ENCODE data around the gene RHOBTB3. TPM values are rescaled to one million over a fixed set of nuclear protein-coding genes. Genes with fewer than 3 reads are reported as not detected.

The RHOBTB3 gene
- total and polyA plus RNA-seq, 2 donors (not counting 1 experiment from before 2014, with no cell fraction given), result 337 to 338 TPM

DNA sequence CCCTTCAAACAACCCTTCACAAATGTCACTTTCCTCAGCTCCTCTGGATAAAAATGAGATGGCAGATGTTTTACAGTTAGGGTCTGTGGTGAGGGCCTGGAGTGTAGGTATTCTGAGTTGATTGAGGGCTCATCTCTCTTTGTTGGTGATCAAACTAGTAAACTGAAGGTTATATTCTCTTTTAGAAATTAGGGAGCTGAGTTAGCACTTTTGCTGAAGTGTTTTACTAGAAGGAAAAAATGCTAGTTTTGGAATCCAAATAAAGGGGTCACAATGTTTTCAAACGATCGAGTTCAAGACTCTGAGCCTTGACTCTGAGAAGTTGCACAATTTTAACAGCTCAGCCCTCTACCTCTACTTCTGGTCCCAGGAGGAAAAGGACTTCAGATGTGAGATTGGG is 23.4 kb downstream of the RHOBTB3 start:
- no peak overlapping the region for H3K4me2 ChIP-seq (ENCODE audit: extremely low read depth, insufficient read depth, low read length)
- no peaks in the 10 kb centered on the region for H4K20me1 ChIP-seq (ENCODE audit: control insufficient read depth, extremely low read depth, insufficient read depth, low read length)
- DNase-seq (ENCODE audit: low read depth in 2 of 2), result no peak
- no peak overlapping the region for H3K27ac ChIP-seq (ENCODE audit: insufficient read depth, low read length)
- peaks cover 14% of the 10 kb centered on the region for H3K79me2 ChIP-seq (ENCODE audit: control insufficient read depth, insufficient read depth, low read length)
- no peak overlapping the region for H3K4me3 ChIP-seq (replicated peaks in 1 of 4; ENCODE audit: control extremely low read depth in 1 of 4, insufficient read depth in 1 of 4, low read depth in 3 of 4, low read length in 4 of 4)
- no peaks in the 10 kb centered on the region for H3K27me3 ChIP-seq (ENCODE audit: control insufficient read depth, insufficient read depth, low read length)
- no peak overlapping the region for H2AFZ ChIP-seq (ENCODE audit: low read length)
- peaks cover 10% of the 10 kb centered on the region for H3K4me1 ChIP-seq (ENCODE audit: control insufficient read depth, extremely low read depth, insufficient read depth, low read length)
- H3K9ac ChIP-seq (ENCODE audit: insufficient read depth, low read length), result no peak overlapping the region
- TF ChIP-seq EZH2 (IDR thresholded peaks at IDR 0.05; ENCODE audit: low read length, missing control alignments), result no peak
- TF ChIP-seq, protein P1, sequence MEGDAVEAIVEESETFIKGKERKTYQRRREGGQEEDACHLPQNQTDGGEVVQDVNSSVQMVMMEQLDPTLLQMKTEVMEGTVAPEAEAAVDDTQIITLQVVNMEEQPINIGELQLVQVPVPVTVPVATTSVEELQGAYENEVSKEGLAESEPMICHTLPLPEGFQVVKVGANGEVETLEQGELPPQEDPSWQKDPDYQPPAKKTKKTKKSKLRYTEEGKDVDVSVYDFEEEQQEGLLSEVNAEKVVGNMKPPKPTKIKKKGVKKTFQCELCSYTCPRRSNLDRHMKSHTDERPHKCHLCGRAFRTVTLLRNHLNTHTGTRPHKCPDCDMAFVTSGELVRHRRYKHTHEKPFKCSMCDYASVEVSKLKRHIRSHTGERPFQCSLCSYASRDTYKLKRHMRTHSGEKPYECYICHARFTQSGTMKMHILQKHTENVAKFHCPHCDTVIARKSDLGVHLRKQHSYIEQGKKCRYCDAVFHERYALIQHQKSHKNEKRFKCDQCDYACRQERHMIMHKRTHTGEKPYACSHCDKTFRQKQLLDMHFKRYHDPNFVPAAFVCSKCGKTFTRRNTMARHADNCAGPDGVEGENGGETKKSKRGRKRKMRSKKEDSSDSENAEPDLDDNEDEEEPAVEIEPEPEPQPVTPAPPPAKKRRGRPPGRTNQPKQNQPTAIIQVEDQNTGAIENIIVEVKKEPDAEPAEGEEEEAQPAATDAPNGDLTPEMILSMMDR (conservative IDR thresholded peaks at IDR 0.05 in 1 of 2, IDR thresholded peaks at IDR 0.05 in 1 of 2; ENCODE audit: low read depth in 1 of 2, low read length in 2 of 2), result no peak
- peaks cover 21% of the 10 kb centered on the region for H3K36me3 ChIP-seq (ENCODE audit: control insufficient read depth, insufficient read depth, low read length)
- H3K9me3 ChIP-seq (ENCODE audit: control insufficient read depth, insufficient read depth, low read depth, low read length), result no peaks in the 10 kb centered on the region

GRCh38 chr5:95759005-95759404 is 27.9 kb downstream of the RHOBTB3 start:
- H3K79me2 ChIP-seq (ENCODE audit: control insufficient read depth, insufficient read depth, low read length), result peaks cover 2% of the 10 kb centered on the region
- no peaks in the 10 kb centered on the region for H3K9me3 ChIP-seq (ENCODE audit: control insufficient read depth, insufficient read depth, low read depth, low read length)
- H3K27me3 ChIP-seq (ENCODE audit: control insufficient read depth, insufficient read depth, low read length), result no peaks in the 10 kb centered on the region
- DNase-seq (ENCODE audit: low read depth in 2 of 2), result no peak
- peaks cover 32% of the 10 kb centered on the region for H3K4me1 ChIP-seq (ENCODE audit: control insufficient read depth, extremely low read depth, insufficient read depth, low read length)
- TF ChIP-seq EZH2 (IDR thresholded peaks at IDR 0.05; ENCODE audit: low read length, missing control alignments), result no peak
- TF ChIP-seq, protein P1 (conservative IDR thresholded peaks at IDR 0.05 in 1 of 2, IDR thresholded peaks at IDR 0.05 in 1 of 2; ENCODE audit: low read depth in 1 of 2, low read length in 2 of 2), result no peak
- H3K27ac ChIP-seq (ENCODE audit: insufficient read depth, low read length), result peak overlapping the region; percentile 73
- no peak overlapping the region for H3K4me3 ChIP-seq (replicated peaks in 1 of 4; ENCODE audit: control extremely low read depth in 1 of 4, insufficient read depth in 1 of 4, low read depth in 3 of 4, low read length in 4 of 4)
- H3K4me2 ChIP-seq (ENCODE audit: extremely low read depth, insufficient read depth, low read length), result no peak overlapping the region
- peaks cover 12% of the 10 kb centered on the region for H3K36me3 ChIP-seq (ENCODE audit: control insufficient read depth, insufficient read depth, low read length)
- H3K9ac ChIP-seq (ENCODE audit: insufficient read depth, low read length), result no peak overlapping the region
- no peaks in the 10 kb centered on the region for H4K20me1 ChIP-seq (ENCODE audit: control insufficient read depth, extremely low read depth, insufficient read depth, low read length)
- no peak overlapping the region for H2AFZ ChIP-seq (ENCODE audit: low read length)

DNA sequence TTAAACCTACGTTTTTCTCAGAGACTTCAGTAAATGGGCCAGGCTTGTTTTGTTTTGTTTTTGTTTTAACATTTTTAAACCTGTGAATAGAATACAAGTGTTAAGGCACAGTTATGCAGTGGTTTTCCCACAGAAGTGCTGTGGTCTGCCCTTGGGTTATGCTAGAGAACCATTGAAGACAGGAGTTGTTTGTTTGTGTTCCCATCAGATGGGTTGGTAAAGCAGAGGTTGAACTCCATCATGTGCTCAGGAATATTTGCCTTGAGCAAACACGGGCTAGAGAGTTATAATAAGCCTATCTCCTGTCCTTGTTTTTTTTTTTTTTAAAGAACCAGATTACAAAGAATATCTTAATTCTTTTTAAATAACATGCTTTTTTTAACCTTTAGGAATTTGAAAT is 28.5 kb downstream of the RHOBTB3 start:
- no peaks in the 10 kb centered on the region for H3K9me3 ChIP-seq (ENCODE audit: control insufficient read depth, insufficient read depth, low read depth, low read length)
- peak overlapping the region; percentile 61 for H3K4me2 ChIP-seq (ENCODE audit: extremely low read depth, insufficient read depth, low read length)
- no peaks in the 10 kb centered on the region for H3K27me3 ChIP-seq (ENCODE audit: control insufficient read depth, insufficient read depth, low read length)
- peaks cover 2% of the 10 kb centered on the region for H3K79me2 ChIP-seq (ENCODE audit: control insufficient read depth, insufficient read depth, low read length)
- peak overlapping the region in 1 of 4 experiments; percentile 5 for H3K4me3 ChIP-seq (replicated peaks in 1 of 4; ENCODE audit: control extremely low read depth in 1 of 4, insufficient read depth in 1 of 4, low read depth in 3 of 4, low read length in 4 of 4)
- H4K20me1 ChIP-seq (ENCODE audit: control insufficient read depth, extremely low read depth, insufficient read depth, low read length), result no peaks in the 10 kb centered on the region
- no peak overlapping the region for H2AFZ ChIP-seq (ENCODE audit: low read length)
- H3K36me3 ChIP-seq (ENCODE audit: control insufficient read depth, insufficient read depth, low read length), result peaks cover 9% of the 10 kb centered on the region
- no peak for TF ChIP-seq EZH2 (IDR thresholded peaks at IDR 0.05; ENCODE audit: low read length, missing control alignments)
- TF ChIP-seq, protein P1 (conservative IDR thresholded peaks at IDR 0.05 in 1 of 2, IDR thresholded peaks at IDR 0.05 in 1 of 2; ENCODE audit: low read depth in 1 of 2, low read length in 2 of 2), result no peak
- no peak overlapping the region for H3K9ac ChIP-seq (ENCODE audit: insufficient read depth, low read length)
- DNase-seq (ENCODE audit: low read depth in 2 of 2), result peak; percentile 44 to 79
- peaks cover 32% of the 10 kb centered on the region for H3K4me1 ChIP-seq (ENCODE audit: control insufficient read depth, extremely low read depth, insufficient read depth, low read length)
- peak overlapping the region; percentile 73 for H3K27ac ChIP-seq (ENCODE audit: insufficient read depth, low read length)

Measured in fibroblast of lung (primary cell).